Fibroblast of skin of right biceps (primary cell): Measurements from ENCODE around the gene SH2D7.
A peak's percentile ranks its signal among the peaks of the same experiment; 100 is the strongest.

Source experiments
- DNase-seq: peaks from one replicate; pipeline ENCODE4 v3.0.0-alpha.2; 2013

Gene SH2D7

GRCh38 chr15:78079298-78080087 lies 12.9 kb upstream of the SH2D7 start:
- DNase-seq = no peak

- DNase-seq = no peak
These were observed 12.3 kb upstream of the SH2D7 start for GRCh38 chr15:78080088-78080460.

- no peak for DNase-seq
These were observed 10.1 kb upstream of the SH2D7 start for GRCh38 chr15:78082106-78082742.

GRCh38 chr15:78082743-78083110 lies 9.6 kb upstream of the SH2D7 start:
- DNase-seq = no peak

- DNase-seq = no peak
These were observed 9.2 kb upstream of the SH2D7 start for GRCh38 chr15:78083186-78083585.

- no peak for DNase-seq
These were observed 8.5 kb upstream of the SH2D7 start for GRCh38 chr15:78083687-78084448.

- DNase-seq = no peak
These were observed 8.0 kb upstream of the SH2D7 start for GRCh38 chr15:78084449-78084750.

GRCh38 chr15:78085928-78086327 lies 6.4 kb upstream of the SH2D7 start:
- DNase-seq = peak; percentile 92

- no peak for DNase-seq
These were observed 4.2 kb upstream of the SH2D7 start for GRCh38 chr15:78087951-78088772.

- DNase-seq = no peak
These were observed 3.6 kb upstream of the SH2D7 start for GRCh38 chr15:78088773-78089080.

GRCh38 chr15:78090422-78091063 lies 1.8 kb upstream of the SH2D7 start:
- peak; percentile 33 for DNase-seq

- peak; percentile 93 for DNase-seq
These were observed 1.1 kb downstream of the SH2D7 start for GRCh38 chr15:78093242-78094020.

- DNase-seq = no peak
These were observed 5.3 kb downstream of the SH2D7 start for GRCh38 chr15:78097667-78098066.

GRCh38 chr15:78098131-78098755 lies 5.9 kb downstream of the SH2D7 start:
- DNase-seq = no peak

GRCh38 chr15:78100886-78101285 lies 8.5 kb downstream of the SH2D7 start:
- no peak for DNase-seq

- no peak for DNase-seq
These were observed 9.2 kb downstream of the SH2D7 start for GRCh38 chr15:78101423-78102105.

- no peak for DNase-seq
These were observed 9.8 kb downstream of the SH2D7 start for GRCh38 chr15:78102211-78102610.

GRCh38 chr15:78102741-78103140 lies 10.4 kb downstream of the SH2D7 start:
- DNase-seq = no peak

- DNase-seq = no peak
These were observed 11.2 kb downstream of the SH2D7 start for GRCh38 chr15:78103406-78104118.

GRCh38 chr15:78104119-78104479 lies 11.7 kb downstream of the SH2D7 start:
- no peak for DNase-seq
